G401.6 (cell line): ENCODE measurements around the gene KRT77.
"Not testable (repeated sequence)": the region's sequence is repeated elsewhere in the genome, so short reads cannot be mapped to it uniquely, and the experiment has no call there.

ENCODE experiments used
- FAIRE-seq: peaks from 2 replicates; lab custom pipeline; 2012; peaks lifted over from hg19 to GRCh38; lab: Jason Lieb, UNC

The KRT77 gene

GRCh38 chr12:52674433-52674775, 28.9 kb downstream of the KRT77 start:
- no peak for FAIRE-seq

- FAIRE-seq: no peak
Measured at GRCh38 chr12:52673713-52674432, 29.5 kb downstream of the KRT77 start.

DNA sequence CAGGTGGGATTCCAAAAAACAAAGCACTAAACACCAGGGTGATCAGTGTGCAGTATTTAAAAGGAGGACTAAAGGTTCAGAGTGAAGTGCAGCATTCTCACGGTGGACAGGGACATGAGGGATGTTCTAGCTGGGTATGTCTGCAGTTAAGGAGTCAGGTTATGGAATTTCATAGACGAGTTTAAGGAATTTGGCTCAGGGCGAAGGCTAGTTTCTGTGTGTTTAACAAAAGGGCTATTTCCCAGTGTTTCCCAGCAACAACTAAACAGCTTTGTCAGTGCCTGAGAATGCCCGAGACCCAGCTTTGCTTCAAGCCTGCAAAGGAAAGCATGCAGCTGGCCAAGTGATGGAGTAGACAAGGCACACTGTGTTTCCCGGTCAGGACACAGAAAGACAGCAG, 30.1 kb downstream of the KRT77 start:
- FAIRE-seq: no peak

- FAIRE-seq: no peak
Measured at GRCh38 chr12:52672321-52672933, 30.9 kb downstream of the KRT77 start.

GRCh38 chr12:52670961-52671360, 32.4 kb downstream of the KRT77 start:
- no peak for FAIRE-seq

GRCh38 chr12:52670506-52670905, 32.8 kb downstream of the KRT77 start:
- FAIRE-seq: no peak

DNA sequence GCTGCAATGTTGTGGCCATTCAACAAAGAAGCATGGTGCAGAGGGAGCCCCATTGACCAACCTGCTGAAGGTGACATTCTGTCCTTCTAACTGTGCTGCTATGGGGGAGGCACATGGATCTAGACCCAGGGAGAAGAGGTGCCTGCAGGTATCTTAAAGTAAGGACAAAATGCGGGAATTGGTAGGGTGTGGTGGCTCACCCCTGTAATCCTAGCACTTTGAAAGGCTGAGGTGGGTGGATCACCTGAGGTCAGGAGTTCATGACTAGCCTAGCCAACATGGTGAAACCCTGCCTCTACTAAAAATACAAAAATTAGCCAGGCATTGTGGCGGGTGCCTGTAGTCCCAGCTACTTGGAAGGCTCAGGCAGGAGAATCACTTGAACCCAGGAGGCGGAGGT, 33.4 kb downstream of the KRT77 start:
- not testable (repeated sequence) for FAIRE-seq

DNA sequence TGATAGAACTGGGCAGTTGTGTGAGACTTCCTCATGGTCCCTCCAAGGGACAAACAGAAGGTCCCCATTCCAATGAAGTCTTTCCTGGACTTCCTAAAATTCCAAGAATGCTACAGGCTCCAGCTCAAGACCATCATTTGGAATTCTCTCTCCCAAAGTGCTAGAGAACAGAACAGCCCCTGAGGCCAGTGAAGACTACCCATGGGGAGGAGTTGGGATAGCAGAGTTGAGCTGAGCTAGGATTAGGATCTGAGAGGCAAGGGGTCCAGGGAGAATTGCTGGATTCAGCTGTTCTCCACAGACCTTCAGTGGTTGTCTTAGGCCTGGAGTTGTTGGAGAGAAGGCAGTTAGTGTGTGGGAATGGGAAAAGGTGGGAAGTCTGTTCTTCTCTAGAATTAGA, 33.9 kb downstream of the KRT77 start:
- FAIRE-seq: no peak

GRCh38 chr12:52667931-52668330, 35.4 kb downstream of the KRT77 start:
- FAIRE-seq: no peak

DNA sequence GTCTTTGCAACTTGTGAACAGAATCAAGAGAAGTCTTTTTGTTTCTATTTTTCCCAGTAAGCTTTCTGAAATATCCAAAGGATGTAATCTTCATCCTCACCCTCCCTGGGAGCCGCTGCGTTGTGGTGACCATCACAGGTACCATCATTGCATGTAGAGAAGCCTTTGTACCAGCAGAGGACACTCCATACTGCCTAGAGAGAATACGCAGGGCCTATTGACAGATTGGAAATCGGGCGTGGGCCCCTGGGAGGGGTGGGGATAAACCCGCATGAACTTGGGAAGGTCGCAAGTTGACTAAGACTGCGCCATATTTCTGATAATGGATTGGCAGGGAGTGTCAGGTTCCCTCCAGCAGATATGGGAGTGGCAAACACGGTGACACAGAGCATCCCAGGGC, 35.8 kb downstream of the KRT77 start:
- FAIRE-seq: no peak

- FAIRE-seq: no peak
Measured at GRCh38 chr12:52666471-52666870, 36.9 kb downstream of the KRT77 start.

DNA sequence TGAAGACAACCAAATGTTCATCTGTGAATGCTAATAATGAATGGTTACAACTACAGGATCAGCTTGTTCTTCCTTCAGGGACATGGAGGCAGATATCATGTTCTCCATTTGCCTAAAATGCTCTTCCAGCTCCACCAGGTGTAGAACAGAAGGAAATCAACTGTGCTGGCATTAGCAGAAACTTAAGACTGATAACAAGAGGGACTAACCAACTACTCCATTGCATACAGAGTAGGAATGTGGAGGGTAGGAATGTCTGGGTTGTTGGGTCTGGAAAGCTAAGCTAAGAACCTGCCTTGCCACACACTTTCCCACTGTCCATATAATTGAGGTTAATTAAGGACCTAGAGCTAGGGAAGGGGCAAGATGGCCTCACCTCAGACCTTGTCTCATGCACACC, 39.9 kb downstream of the KRT77 start:
- FAIRE-seq: no peak

- FAIRE-seq: no peak
Measured at GRCh38 chr12:52662918-52663229, 40.5 kb downstream of the KRT77 start.

- no peak for FAIRE-seq
Measured at GRCh38 chr12:52662093-52662917, 41.0 kb downstream of the KRT77 start.

DNA sequence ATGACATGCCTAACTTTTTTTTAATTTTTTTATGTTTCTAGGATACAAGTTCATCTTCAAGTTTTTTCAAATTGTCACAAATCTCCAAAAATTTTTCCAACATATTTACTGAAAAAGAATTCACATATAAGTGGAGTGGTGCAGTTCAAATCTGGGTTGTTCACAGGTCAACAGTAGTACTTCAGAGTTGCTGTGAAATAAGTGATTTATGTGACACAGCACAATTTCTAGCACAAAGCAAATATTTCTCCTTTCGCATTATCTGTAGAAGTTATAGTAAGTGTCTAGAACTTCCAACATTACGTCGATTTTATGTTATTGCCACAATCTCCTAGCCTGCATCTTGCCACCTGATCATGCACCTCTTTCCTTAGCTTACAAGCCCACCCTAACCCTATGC, 41.7 kb downstream of the KRT77 start:
- FAIRE-seq: no peak

GRCh38 chr12:52660934-52661499, 42.3 kb downstream of the KRT77 start:
- no peak for FAIRE-seq

DNA sequence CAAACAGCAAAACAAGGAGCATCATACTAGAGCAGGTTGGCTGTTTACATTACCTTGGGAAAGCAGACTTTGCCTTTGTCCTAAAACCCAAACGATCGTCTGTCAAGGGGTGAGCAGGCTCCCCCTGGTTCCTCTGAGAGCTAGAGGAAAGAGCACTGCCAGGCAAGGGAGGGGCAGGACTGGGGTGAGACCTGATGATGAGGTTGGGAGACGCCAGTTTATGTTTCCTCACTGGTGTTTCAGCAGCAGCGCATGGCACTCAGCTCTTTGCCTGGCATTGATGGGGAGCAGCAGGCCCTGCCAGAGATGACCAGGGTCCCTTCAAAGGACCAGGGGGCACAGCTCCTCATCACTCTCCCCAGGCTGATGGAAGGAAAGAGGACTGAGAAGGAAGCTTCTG, 43.4 kb downstream of the KRT77 start:
- no peak for FAIRE-seq

DNA sequence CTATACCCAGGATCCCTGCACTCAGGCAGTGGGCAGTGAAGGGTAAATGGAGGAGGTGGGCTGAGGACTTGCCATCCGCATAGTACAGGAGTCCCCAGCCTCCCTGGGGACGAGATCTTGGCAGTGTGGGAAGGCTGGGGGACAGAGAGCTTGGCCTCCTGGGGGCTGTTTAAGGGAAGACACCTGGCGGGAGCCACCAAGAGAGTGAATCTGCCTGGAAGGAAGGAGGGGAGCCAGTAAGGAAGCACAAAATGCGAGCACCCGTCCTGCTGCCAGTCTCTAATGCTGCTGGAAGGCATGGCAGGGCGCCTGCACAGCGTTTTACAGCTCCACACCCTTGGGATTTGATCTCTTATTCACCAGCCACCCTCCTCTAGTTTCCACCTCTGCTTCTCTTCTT, 43.9 kb downstream of the KRT77 start:
- no peak for FAIRE-seq

- no peak for FAIRE-seq
Measured at GRCh38 chr12:52658196-52658595, 45.1 kb downstream of the KRT77 start.

DNA sequence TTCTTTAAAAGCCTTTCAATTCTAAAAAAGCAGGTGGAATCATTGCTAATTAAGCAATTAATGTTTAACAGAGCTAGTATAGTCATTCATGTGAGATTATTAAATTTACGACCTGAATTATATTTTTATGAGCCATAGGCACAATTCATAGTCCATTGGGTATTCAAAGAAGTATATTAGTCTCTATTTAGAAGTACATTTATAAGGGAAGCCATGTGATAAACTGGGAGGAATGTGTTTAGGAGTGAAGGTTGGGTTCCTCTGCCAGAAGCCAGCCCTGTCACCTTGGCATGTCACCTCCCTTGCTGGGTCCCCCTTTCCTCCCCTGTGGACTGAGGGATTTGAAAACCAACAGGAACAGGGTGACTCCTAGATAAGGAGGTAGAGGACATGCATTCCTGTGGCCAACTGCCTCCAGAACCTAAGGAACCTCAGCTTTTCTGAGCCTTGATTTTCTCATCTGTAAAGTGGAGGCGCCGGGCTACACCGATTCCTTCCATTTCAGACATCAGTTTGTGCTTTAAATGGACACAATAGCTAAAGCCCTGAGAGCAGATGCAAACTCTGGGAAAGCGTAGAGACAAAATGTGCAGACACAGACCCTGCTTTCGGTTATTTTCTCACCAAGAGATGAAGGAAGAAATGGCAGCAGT, 45.9 kb downstream of the KRT77 start:
- FAIRE-seq: no peak

DNA sequence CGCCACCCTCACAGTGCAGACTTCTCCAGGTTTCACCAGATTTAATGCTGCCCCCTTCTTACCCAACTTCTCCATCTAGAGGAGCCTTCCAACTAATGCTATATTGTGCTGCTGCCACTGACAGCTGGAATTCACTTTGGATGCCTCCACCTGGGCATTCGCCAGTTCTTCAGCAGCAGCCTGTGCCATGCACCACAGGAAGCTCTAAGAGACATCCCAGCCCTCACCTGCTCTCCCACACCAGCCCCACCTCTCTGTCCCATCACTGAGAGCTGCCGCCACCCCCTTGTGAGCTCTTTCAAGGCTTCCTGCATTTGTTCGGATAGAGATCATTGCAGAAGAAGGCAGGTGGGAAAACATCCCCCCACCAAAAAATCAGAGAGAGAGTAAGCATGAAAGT, 46.7 kb downstream of the KRT77 start:
- no peak for FAIRE-seq

DNA sequence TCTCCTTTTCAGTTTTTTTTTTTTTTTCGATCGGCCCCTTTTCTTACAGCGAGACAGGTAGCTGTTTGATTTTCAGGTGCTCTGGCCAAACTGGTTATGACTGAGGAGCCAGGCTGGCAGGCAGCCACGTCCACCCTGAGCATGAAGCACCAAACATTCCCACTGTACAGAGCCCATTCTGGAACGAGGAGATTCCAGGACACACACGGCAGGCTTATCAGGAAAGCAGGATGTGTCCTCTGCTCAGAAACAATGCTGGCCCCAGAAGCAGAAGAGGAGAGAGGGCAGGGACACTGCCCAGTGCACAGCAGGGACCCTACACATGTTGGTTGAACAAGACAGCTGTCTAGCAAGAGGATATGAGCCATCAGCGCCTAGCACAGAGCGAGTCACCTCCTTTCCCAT, 47.6 kb downstream of the KRT77 start:
- FAIRE-seq: no peak

DNA sequence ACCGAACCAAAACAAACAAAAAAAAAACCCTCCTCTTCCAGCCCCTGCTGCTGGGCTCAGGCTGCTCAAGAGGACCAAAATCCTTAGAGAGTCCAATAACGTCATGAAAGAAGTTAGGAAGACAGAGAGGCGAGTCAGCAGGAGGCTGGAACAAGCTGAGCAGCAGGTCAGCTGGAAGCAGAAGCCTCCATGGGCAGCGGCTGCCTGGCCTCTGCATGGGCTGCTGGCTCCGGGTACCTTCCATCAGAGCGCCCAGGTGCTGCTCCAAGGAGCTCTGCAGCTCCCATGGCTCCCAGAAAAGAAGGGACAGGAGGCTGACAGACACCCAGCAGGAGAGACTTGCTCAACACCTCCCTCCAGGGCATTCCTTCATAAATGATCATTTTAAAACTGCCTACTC, 48.1 kb downstream of the KRT77 start:
- no peak for FAIRE-seq
